Mammary microvascular endothelial cell (primary cell): ENCODE measurements around the gene NPRL2. TPM values are rescaled to one million over a fixed set of nuclear protein-coding genes. Genes with fewer than 3 reads are reported as not detected.

Source experiments
- total RNA-seq: library from RNA; depleted of rRNA; stranded (reverse); fragments of >200 nt; gene quantifications from 2 replicates; pipeline ENCODE4 v1.2.3, GENCODE V29; 2015

Gene NPRL2
- total RNA-seq: 15.0 and 15.5 TPM in 2 replicates

GRCh38 chr3:50350527-50351322 is at the start of gene NPRL2, which contains the start of gene CYB561D2:
Gene NPRL2 (minus strand): TSS chr3:50350775. CDS start chr3:50350652, 123 bp downstream.
Gene CYB561D2 (plus strand): TSS chr3:50350862. CDS start chr3:50351434, 572 bp downstream.

GRCh38 chr3:50358911-50359759 is 8.6 kb upstream of the NPRL2 start, which contains the start of gene TMEM115:
Gene TMEM115 (minus strand): TSS chr3:50359521. CDS start chr3:50359063, 458 bp downstream.

GRCh38 chr3:50345586-50346234 is 4.9 kb downstream of the NPRL2 start, which contains the start of gene ZMYND10:
Gene ZMYND10 (minus strand): TSS chr3:50345732. CDS start chr3:50345579, 153 bp downstream.

DNA sequence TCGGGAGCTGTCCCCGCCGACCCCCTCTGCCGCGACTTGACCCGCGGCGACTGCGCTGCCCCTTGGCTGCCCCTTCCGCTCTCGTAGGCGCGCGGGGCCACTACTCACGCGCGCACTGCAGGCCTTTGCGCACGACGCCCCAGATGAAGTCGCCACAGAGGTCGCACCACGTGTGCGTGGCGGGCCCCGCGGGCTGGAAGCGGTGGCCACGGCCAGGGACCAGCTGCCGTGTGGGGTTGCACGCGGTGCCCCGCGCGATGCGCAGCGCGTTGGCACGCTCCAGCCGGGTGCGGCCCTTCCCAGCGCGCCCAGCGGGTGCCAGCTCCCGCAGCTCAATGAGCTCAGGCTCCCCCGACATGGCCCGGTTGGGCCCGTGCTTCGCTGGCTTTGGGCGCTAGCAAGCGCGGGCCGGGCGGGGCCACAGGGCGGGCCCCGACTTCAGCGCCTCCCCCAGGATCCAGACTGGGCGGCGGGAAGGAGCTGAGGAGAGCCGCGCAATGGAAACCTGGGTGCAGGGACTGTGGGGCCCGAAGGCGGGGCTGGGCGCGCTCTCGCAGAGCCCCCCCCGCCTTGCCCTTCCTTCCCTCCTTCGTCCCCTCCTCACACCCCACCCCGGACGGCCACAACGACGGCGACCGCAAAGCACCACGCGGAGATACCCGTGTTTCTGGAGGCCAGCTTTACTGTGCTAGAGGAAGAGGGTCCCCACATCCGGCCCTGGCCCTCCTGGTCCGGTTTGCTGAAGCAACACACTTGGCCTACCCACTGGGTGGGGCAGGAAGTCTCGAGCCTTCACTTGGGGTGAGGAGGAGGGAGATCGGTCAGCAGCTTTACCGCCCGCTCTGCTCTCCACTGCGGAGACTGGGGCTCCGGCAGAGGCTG is 9.9 kb downstream of the NPRL2 start, which contains the start of gene RASSF1:
TSS of gene RASSF1 (minus strand) at position 389 of the 882 bp plus-strand sequence. CDS start at position 358, 31 bp downstream.

DNA sequence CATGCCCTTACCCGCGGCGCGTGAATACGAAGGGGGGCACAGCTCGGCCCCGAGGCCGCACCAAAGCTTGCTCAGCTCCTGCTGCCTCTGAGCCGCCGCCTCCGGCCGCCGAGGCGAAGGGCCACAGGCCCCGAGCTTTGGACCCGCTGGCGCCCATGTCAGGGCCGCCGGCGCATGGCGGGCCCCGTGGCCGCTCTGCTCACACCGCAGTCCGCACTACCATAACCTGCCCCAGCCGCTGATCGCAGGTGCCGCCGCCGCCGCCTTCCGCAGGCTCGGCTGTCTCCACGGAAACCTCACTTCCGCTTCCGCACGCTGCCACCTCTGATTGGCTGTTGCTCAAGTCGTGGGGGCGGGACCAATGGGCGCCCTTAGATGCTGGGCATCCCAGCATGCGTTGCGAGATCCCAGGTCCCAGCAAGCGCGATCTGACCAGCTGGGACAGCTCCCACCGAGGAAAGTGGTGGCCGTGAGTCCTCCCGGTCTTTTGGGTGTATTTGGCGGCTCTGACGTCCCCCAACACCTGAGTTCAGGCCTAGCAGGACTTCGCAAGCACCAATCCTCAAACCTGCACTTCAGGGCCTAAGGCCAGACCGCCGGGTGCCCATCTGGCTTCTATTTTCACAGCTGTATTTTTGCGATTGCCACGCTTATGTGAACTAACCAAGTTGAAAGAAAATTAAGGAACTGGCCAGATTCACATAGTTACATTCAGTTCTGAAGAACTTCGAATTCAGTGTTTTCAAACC is 22.5 kb downstream of the NPRL2 start, which contains the start of gene TUSC2:
TSS of gene TUSC2 (minus strand) at position 281 of the 749 bp plus-strand sequence. CDS start at position 157, 124 bp downstream.

GRCh38 chr3:50322386-50323091 is 28.0 kb downstream of the NPRL2 start, which contains the start of gene HYAL2:
Gene HYAL2 (minus strand): TSS chr3:50322745. CDS start chr3:50320489, 2,256 bp downstream.

GRCh38 chr3:50303013-50303815 is 47.4 kb downstream of the NPRL2 start, which contains the start of gene HYAL1:
Gene HYAL1 (minus strand): TSS chr3:50303574. CDS start chr3:50302956, 618 bp downstream.

GRCh38 chr3:50298836-50299637 is 51.5 kb downstream of the NPRL2 start, which contains the start of the genes HYAL3 and NAA80:
Gene HYAL3 (minus strand): TSS chr3:50299405. CDS start chr3:50295602, 3,803 bp downstream.
Gene NAA80 (minus strand): TSS chr3:50299405. CDS start chr3:50297463, 1,942 bp downstream.

Other genes starting within 250 kb of the NPRL2 start
- 160 and 166 TPM in 2 replicates for gene SEMA3F, start 195.5 kb downstream of the NPRL2 start, total RNA-seq
- 0.13 TPM in 1 of 2 replicates, not detected in the other for gene GNAT1, start 159.2 kb downstream of the NPRL2 start, total RNA-seq
- gene SLC38A3, start 145.5 kb downstream of the NPRL2 start, total RNA-seq: 0.20 TPM in 1 of 2 replicates, not detected in the other
- 644 and 665 TPM in 2 replicates for gene GNAI2, start 114.6 kb downstream of the NPRL2 start, total RNA-seq
- 0.05 TPM in 1 of 2 replicates, not detected in the other for gene SEMA3B, start 81.6 kb downstream of the NPRL2 start, total RNA-seq
- not detected in 2 replicates for gene LSMEM2, start 71.7 kb downstream of the NPRL2 start, total RNA-seq
- 150 and 170 TPM in 2 replicates for gene IFRD2, start 58.3 kb downstream of the NPRL2 start, total RNA-seq
- 6.6 and 15.1 TPM in 2 replicates for gene HYAL3, start 51.4 kb downstream of the NPRL2 start, total RNA-seq
- gene NAA80, start 51.4 kb downstream of the NPRL2 start, total RNA-seq: 11.6 and 16.2 TPM in 2 replicates
- gene HYAL1, start 47.2 kb downstream of the NPRL2 start, total RNA-seq: 5.1 and 9.8 TPM in 2 replicates
- gene HYAL2, start 28.0 kb downstream of the NPRL2 start, total RNA-seq: 505 and 575 TPM in 2 replicates
- gene TUSC2, start 22.6 kb downstream of the NPRL2 start, total RNA-seq: 46.2 and 59.0 TPM in 2 replicates
- 29.8 and 33.4 TPM in 2 replicates for gene RASSF1, start 9.9 kb downstream of the NPRL2 start, total RNA-seq
- gene ZMYND10, start 5.0 kb downstream of the NPRL2 start, total RNA-seq: not detected in 2 replicates
- 37.2 and 39.8 TPM in 2 replicates for gene CYB561D2, start 87 bp upstream of the NPRL2 start, total RNA-seq
- 61.1 and 68.4 TPM in 2 replicates for gene TMEM115, start 8.7 kb upstream of the NPRL2 start, total RNA-seq
- gene CACNA2D2, start 152.9 kb upstream of the NPRL2 start, total RNA-seq: 0.05 TPM in 1 of 2 replicates, not detected in the other
- gene C3orf18, start 217.0 kb upstream of the NPRL2 start, total RNA-seq: 0.74 and 0.80 TPM in 2 replicates
- 8.0 and 9.3 TPM in 2 replicates for gene HEMK1, start 218.7 kb upstream of the NPRL2 start, total RNA-seq